Hematopoietic multipotent progenitor cell treated with erythropoietin and hydrocortisone succinate and interleukin-3 and kit ligand, for 17 days (in vitro differentiated cells): Measurements from ENCODE around the gene LINGO1.

Source experiments
- DNase-seq: peaks from one replicate; pipeline ENCODE4 v3.0.0-alpha.2; 2015; ENCODE audit warnings: low spot score

LINGO1 gene

DNA sequence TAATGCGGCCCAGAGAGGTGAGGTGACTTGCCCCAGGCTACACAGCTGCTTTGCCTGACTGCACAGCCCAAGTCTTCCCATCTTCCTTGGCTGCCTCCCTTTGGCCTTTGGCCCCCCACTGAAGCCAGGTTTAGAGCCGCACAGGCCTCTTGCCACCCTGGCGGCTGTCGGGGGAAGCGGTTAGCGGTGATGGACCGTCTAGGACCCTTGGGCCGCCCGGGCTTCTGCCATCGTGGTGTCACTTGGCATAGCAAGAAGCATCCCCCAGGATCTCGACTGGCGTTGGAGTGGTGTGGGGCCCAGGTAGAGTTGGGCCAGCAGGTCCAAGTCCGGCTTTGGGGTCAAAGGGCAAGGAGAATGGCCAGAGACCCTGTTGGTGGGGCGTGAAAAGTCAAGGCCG lies 61.0 kb downstream of the LINGO1 start:
- DNase-seq: no peak

DNA sequence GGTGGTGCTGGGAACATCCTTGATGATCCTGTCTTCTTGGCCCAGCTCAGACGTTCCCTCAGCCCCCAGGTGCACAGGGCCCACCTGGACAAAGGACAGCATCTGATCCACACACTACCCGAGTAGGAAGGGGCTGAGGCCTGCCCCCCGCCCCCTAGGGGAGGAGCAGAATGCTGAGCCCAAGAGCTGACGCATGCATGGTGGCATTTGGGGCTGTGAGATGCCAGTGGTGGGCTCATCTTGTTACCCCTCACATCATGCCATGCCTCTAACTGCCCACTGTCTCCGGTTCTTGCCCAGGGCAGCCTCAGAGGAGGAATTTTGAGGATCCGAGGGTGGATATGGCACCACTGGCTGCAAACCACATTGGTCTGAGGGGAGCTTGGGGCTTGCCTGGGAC lies 61.5 kb downstream of the LINGO1 start:
- no peak for DNase-seq

DNA sequence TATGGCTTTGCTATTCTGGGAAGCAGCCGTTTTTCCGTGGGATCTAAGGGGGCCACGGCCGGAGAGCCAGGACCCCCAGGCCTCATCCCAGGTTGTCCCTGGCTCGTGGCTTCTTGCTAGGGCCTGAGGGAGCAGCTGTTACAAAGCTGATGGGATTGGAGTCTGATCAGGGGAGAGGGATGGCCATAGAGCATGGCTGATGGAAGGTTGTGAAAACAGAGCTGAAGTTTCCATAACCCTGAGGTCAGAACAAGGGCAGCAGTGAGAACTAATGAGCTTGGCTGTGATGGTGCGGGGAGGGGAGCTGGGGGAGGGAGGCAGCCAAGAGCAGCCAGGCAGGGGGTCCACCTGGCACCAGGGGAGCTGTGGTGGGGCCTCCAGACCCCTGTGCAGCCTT lies 63.0 kb downstream of the LINGO1 start:
- no peak for DNase-seq

DNA sequence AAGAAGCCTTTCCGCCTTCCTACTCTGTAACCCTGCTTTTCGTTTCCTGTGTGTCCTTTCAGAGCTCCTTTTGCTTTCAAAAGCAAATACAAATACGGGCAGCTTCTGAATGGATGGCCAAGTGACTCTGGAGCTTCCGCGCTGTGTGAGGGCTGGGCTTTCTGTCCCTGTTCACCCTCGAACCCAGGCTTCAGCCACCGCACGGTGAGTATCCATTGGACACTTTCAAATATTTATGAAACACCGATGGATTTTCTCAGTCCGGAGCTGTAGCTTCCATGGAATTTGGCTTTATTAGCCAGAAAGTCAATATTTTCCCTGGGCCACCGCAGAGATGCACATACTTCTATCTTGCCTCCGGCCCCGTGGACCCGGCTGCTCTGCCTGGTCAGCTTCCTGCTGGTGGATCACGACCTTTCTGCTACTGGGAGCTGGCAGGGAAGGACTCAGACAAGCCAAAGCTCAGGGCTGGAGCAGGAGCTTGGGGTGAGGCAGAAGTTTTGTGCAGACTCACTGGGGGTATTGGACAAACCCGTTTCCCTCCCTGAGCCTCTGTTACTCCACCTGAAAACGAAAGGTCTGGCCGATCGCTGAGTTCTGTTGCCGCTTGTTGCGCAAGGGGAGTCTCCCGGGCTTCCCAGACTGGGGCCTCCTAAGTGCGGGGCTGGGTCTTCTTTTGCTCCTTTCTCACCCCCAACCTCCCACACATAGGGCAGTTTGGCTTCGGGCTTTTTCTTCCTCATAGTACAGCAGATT lies 63.6 kb downstream of the LINGO1 start:
- no peak for DNase-seq

DNA sequence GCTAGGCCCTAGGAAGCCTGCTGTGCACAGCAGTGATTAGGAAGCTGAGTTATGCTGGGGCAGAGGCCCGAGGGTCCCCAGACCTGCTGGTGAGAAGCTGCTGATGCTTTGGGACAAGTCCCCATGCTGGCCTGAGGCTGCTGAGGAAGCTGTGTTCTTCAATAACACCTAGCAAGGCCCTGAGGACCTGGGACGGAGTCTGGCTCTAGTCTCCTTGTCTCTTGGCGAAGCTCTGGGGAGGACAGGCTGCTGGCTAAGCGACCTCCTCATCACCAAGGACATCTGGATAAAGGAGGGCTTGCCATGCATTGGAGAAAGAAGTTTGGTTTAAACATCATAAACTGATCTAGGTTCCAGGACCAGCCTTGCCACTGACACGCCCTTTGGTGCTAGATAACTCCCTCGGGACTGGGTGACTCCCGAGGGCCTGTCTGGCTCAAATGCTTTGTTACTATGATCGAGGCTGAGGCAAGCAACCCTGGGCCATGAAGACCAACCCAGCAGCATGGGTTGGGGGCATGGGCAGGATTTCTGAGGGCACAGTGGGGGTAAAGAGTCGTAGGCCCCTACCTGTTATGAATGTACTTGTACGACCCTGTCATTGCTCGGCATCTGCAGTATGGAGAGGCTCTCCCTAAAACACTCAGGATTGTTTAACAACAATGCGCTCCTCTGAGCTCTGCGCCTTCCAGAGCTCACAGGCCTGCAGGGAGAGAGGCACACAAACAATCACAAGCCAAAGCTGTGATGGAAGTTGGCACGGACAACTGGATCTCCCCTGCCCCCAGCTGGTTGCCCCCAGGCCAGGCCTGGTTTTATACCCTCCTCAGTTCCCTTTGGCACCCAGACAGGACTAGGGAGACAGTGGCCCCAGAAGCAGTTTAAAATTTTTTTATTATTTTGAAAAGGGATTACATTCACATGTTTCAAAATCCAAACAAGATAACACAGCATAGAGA lies 64.4 kb downstream of the LINGO1 start:
- DNase-seq: no peak

DNA sequence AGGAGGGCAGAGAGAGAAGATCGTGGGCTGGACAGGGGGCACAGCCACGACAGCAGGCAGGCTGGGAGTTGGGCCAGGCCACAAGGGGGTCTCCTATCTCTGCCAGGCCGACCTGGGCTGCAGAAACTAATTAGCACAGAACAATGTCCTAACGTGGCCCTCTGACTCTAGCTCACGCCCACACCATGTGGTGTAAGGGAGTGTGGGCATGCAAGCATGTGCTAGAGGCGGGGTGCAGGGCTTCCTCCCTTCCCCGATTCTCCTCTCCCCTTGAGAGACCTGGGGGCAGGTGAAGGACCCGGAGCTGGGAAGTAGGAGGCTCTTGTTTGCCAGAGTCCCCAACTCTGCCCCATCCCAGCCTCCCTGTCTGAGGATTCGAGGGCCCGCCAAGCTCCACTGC lies 65.5 kb downstream of the LINGO1 start:
- no peak for DNase-seq

DNA sequence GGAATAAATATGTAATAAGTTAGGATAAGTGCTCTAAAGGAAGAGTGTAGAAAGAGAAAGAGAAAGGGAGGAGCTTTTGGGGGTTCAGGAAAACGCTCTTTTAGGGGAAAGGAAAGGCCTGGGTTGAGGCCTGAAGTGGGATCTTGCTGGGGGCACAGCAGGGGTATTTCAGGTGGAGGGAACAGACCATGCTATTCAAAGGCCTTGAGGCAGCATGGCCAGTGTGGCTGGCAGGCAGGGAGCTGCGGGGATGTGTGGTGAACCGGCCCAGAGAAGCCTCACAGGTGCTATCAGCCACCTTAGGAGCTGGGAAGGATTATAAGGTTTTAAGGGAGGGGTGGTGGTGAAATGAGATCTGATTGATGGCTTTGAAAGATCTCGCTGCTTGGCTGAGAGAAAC lies 66.6 kb downstream of the LINGO1 start:
- no peak for DNase-seq

DNA sequence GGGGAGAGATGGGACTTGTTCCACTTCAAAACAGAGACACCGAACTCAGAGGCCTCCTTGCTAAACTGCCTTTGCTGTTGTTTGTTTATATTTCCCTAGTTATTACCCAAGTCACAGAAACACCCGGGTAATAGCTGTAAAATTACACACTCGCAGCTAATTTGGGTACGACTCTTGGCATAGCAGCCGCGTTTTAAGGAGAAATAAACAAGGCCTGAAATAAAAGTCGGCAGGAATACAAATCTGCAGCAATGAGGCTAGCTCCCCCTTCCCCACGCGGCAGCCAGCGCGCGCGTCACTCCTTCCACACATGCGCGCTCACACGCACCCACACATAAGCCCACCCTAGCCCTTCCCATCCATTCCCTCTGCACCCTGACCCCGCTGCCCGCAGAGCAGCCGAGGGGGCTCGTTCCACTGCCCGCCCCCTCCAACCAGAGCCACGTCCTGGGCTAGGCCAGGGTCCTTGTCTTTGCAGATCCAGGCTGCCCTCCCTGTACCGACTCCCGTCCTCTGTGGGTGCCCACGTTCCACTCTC lies 67.3 kb downstream of the LINGO1 start:
- no peak for DNase-seq

DNA sequence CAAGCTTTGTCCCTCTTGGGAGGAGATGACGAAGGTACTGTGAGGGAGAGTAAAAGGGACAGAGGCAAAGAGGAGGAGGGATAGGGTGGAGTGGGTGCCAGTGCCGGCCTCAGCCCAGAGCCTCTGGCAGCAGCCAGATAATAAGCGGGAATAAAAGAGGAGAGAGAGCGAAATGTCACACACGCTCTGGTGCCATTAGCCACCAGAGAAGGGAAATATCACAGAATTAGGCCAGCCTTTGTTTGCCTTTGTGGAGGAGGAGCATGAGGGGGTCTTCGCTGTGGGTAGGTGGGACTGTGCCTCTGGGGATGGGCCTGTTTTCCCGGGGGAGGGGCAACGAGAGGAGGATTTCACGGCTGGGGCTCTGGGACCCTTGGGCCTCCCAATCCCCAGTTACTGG lies 67.8 kb downstream of the LINGO1 start:
- no peak for DNase-seq

DNA sequence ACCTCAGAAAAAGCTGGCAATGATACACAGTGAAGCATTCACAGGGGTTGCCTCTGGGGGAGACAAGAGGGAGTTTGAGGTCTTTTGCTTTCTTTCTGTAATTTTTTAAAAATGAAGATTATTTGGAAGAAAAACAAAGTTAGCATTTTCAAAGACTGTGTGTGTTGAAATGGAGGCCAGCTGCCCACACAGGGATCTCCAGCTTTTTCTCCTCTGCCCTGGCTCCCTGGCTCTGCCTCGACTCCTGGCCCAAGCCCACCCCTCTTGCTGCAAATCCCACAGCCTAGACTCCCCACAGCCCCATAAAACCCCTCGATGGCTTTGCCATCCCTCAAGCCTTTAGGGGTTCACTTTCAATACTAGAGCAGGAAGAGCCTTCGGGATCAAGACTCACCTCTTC lies 68.4 kb downstream of the LINGO1 start:
- no peak for DNase-seq

DNA sequence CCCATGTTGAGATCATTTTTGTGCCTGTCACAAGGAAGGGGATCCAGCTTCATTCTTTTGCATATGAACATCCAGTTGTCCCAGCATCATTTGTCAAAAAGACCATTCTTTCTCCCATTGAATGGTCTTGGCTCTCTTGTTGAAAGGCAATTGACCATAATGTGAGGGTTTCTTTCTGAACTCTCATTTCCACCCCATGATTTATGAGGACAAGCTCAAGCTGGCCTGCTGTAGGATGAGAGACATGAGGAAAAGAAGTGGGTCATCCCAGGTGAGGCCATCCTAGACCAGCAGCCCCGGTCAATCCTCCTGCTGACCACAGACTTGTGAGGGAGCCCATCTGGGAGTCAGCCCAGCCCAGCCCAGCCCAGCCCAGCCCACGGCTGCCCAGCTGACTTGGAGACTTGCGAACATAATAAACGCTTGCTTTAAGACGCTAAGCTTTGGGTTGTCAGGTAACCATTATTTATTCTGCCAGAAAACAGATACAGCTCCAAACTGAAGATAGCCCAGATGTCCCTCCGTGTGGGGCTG lies 69.0 kb downstream of the LINGO1 start:
- no peak for DNase-seq
